A549 (cell line): ENCODE measurements around the gene LRRC45. TPM values are rescaled to one million over a fixed set of nuclear protein-coding genes. Genes with fewer than 3 reads are reported as not detected.

Experiments used
- ATAC-seq, 2 experiments: fragments of 200-7000 bp in 1 of 2; fragments of >200 bp in 1 of 2; cut with Nextera tagmentation in 1 of 2; cut with Tn5 transposase in 1 of 2; 3 replicates each; pipeline versions ENCODE4 v1.8.0 to v1.9.1; 2018 to 2020; ENCODE audit warnings: mild to moderate bottlenecking in 1 of 2, moderate library complexity in 1 of 2
- CTCF ChIA-PET: fragments of 300-600 bp; sonication (Branson Sonifier 250); formaldehyde crosslinking; extraction: SDS; loops from one replicate; lab custom pipeline; 2021; ENCODE audit warnings: antibody characterized with exemption, inconsistent platforms; lab: Yijun Ruan, JAX
- POLR2A ChIA-PET: fragments of 350-600 bp; formaldehyde crosslinking; extraction: SDS; loops from one replicate; lab custom pipeline; 2021; ENCODE audit warnings: antibody characterized with exemption, inconsistent platforms; lab: Yijun Ruan, JAX
- DNase-seq, 2 experiments: peaks; one replicate each; pipeline versions ENCODE4 v3.0.0 to v3.0.0-alpha.2; 2011 to 2016; ENCODE audit warnings: low read depth in 1 of 2, low spot score in 1 of 2
- FAIRE-seq: peaks from 2 replicates; lab custom pipeline; 2011; peaks lifted over from hg19 to GRCh38; lab: Jason Lieb, UNC
- H3K27ac ChIP-seq, 2 experiments: fragments of >200 bp; sonication (Bioruptor Twin); formaldehyde crosslinking; 3 replicates each; pipeline ENCODE4 v1.5.1; 2016 to 2017
- H3K4me1 ChIP-seq: fragments of >200 bp; sonication (Bioruptor Twin); formaldehyde crosslinking; 3 replicates; pipeline ENCODE4 v1.6.1; 2016
- H3K4me2 ChIP-seq: fragments of >200 bp; sonication (Bioruptor Twin); formaldehyde crosslinking; 3 replicates; pipeline ENCODE4 v1.6.1; 2016
- H3K4me3 ChIP-seq: fragments of >200 bp; sonication (Bioruptor Twin); formaldehyde crosslinking; 3 replicates; pipeline ENCODE4 v1.5.1; 2016
- H3K9me3 ChIP-seq: fragments of >200 bp; sonication (Bioruptor Twin); formaldehyde crosslinking; 3 replicates; pipeline ENCODE4 v1.6.1; 2016
- CBX2 ChIP-seq: fragments of 200-600 bp; sonication (generic); IDR thresholded peaks from 2 replicates; pipeline ENCODE4 v1.6.1; 2016; ENCODE audit warnings: low read depth, mild to moderate bottlenecking, borderline replicate concordance
- CHD2 ChIP-seq: fragments of 150-350 bp; IDR thresholded peaks from 2 replicates; pipeline ENCODE4 v1.6.1; 2014; ENCODE audit warnings: low read length; ENCODE audit not compliant: partially characterized antibody
- EHMT2 ChIP-seq: fragments of 200-600 bp; sonication (generic); IDR thresholded peaks from 2 replicates; pipeline ENCODE4 v1.6.1; 2016; ENCODE audit warnings: antibody characterized with exemption, low read depth, mild to moderate bottlenecking, moderate library complexity
- EP300 ChIP-seq, 2 experiments: fragments of >200 bp; sonication (Bioruptor Twin); formaldehyde crosslinking; IDR thresholded peaks; 2 replicates in 1 of 2; 3 replicates in 1 of 2; pipeline ENCODE4 v1.6.1; 2016 to 2017
- ESRRA ChIP-seq: fragments of 150-350 bp; IDR thresholded peaks from 2 replicates; pipeline ENCODE4 v1.6.1; 2014; ENCODE audit warnings: mild to moderate bottlenecking, low read length, borderline replicate concordance
- FOSB ChIP-seq: fragments of 250-450 bp; sonication (Bioruptor Pico); IDR thresholded peaks from 2 replicates; pipeline ENCODE4 v1.5.0; 2020; ENCODE audit warnings: mild to moderate bottlenecking, moderate library complexity
- JUN ChIP-seq, 2 experiments: fragments of >200 bp; sonication (Bioruptor Twin); formaldehyde crosslinking; IDR thresholded peaks; 2 replicates in 1 of 2; 3 replicates in 1 of 2; pipeline ENCODE4 v1.6.1; 2016 to 2017
- JUNB ChIP-seq: fragments of >200 bp; sonication (Bioruptor Twin); formaldehyde crosslinking; IDR thresholded peaks from 2 replicates; pipeline ENCODE4 v1.6.1; 2016
- KDM5A ChIP-seq: fragments of 200-600 bp; sonication (generic); IDR thresholded peaks from 2 replicates; pipeline ENCODE4 v1.6.1; 2016; ENCODE audit warnings: antibody characterized with exemption, mild to moderate bottlenecking
- MAFK ChIP-seq: fragments of 450-650 bp; IDR thresholded peaks from 2 replicates; pipeline ENCODE4 v1.6.1; 2014; ENCODE audit not compliant: partially characterized antibody
- NPAS2 ChIP-seq: fragments of 250-450 bp; sonication (Bioruptor Pico); IDR thresholded peaks from 2 replicates; pipeline ENCODE4 v1.8.0; 2022; ENCODE audit warnings: mild to moderate bottlenecking, moderate library complexity, borderline replicate concordance
- PHF8 ChIP-seq: fragments of 200-600 bp; sonication (generic); IDR thresholded peaks from 2 replicates; pipeline ENCODE4 v1.6.1; 2016; ENCODE audit warnings: low read depth, mild to moderate bottlenecking, antibody characterized with exemption, moderate library complexity, borderline replicate concordance
- POLR2A ChIP-seq: IDR thresholded peaks from 2 replicates; pipeline ENCODE4 v1.6.1; 2012; ENCODE audit warnings: mild to moderate bottlenecking, low read length
- POLR2AphosphoS2 ChIP-seq: conservative IDR thresholded peaks from 2 replicates; pipeline ENCODE4 v1.6.1; 2012; ENCODE audit warnings: low read length, improper control_type of control experiment, inconsistent platforms
- SMC3 ChIP-seq: fragments of >200 bp; sonication (Bioruptor Twin); formaldehyde crosslinking; IDR thresholded peaks from 3 replicates; pipeline ENCODE4 v1.6.1; 2018; ENCODE audit warnings: inconsistent platforms
- ZC3H11A ChIP-seq: fragments of 450-650 bp; IDR thresholded peaks from 2 replicates; pipeline ENCODE4 v1.6.1; 2014; ENCODE audit warnings: antibody characterized with exemption, mild to moderate bottlenecking
- ZNF302 ChIP-seq: fragments of 250-450 bp; sonication (Bioruptor Pico); IDR thresholded peaks from 2 replicates; pipeline ENCODE4 v1.9.0; 2021; ENCODE audit warnings: inconsistent platforms, mild to moderate bottlenecking, moderate library complexity
- WGBS: methylation state at CpG from one replicate; pipeline ENCODE4 v1.1.6; 2017; ENCODE audit errors: missing lambda C conversion rate; 5-methylcytosine and 5-hydroxymethylcytosine counted together
- polyA plus RNA-seq, 4 experiments: library from polyadenylated mRNA; depleted of rRNA in 3 of 4; stranded (reverse); fragments of >200 nt; fragmentation: RNase III in 1 of 4; extraction: RNeasy Plus Mini Kit Qiagen cat#74134 plus additional on column Dnase treatment in 1 of 4; gene quantifications; 2 replicates in 3 of 4; 3 replicates in 1 of 4; pipeline ENCODE4 v1.2.3, GENCODE V29; 2011 to 2017
- TF ChIP-seq, protein P1 (sequence below): fragments of 200-600 bp; sonication (generic); IDR thresholded peaks from 2 replicates; pipeline ENCODE4 v1.6.1; 2016; ENCODE audit warnings: antibody characterized with exemption, mild to moderate bottlenecking, moderate library complexity
- TF ChIP-seq, protein P2 (sequence below): IDR thresholded peaks from 2 replicates; pipeline ENCODE4 v1.6.1; 2012
- TF ChIP-seq, protein P3 (sequence below): fragments of >200 bp; sonication (Bioruptor Twin); formaldehyde crosslinking; IDR thresholded peaks from 2 replicates; pipeline ENCODE4 v1.6.1; 2016
- TF ChIP-seq, protein P4 (sequence below): fragments of 250-450 bp; sonication (Bioruptor Pico); IDR thresholded peaks from 2 replicates; pipeline ENCODE4 v1.5.0; 2020; ENCODE audit warnings: low read depth, mild to moderate bottlenecking, moderate library complexity

Gene LRRC45
- polyA plus RNA-seq, 2 of the 4 experiments (the other 2 are of a cell fraction), result 6.4 to 24.5 TPM

DNA sequence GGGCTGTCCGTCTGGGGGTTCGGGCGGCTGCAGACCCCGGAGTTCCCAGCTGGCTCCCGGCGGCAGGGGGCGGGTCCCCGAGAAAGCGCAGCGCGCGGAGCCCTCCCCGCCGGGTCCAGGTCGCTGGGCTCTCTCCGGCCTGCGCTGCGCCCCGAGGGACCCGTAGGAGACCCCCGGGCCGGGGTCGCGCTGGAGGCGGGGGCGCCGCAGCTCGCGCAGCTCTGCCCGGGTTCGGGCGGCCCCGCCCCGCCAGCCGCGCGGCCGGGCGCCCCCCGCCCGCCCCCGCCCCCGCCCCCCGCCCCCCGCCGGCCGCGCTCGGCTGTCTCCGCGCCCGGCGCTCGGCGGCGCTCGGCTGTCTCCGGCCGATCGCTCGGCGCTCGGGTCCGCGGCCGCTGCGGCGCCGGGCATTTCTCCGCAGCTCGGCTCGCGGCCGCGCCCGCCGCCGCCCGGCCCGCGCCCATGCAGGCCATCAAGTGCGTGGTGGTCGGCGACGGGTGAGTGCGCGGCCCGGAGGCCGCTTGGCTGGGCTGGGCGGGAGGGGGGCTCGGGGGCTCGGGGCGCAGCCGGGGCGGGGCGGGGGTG, 8.3 kb downstream of the LRRC45 start, which contains the start of gene RAC3:
Gene RAC3 (plus strand): TSS at position 376 of the 582 bp plus-strand sequence. CDS start 84 bp downstream, at position 460.
- Histone ChIP-seq H3K4me1 (peaks cover 6% of the 10 kb centered on the region; the same call in 2 of the 3 replicates), H3K27ac (peak within 1 kb of the TSS; percentile 75 to 94), H3K4me2 (peak within 1 kb of the TSS; percentile 94), H3K4me3 (peak within 1 kb of the TSS; percentile 66), H3K9me3 (no peaks in the 10 kb centered on the region)
- TF ChIP-seq POLR2AphosphoS2, result no peak
- TF ChIP-seq ZNF302 (CRISPR knock-in tag), result no peak
- no peak for TF ChIP-seq KDM5A
- TF ChIP-seq ESRRA, result no peak
- no peak for TF ChIP-seq FOSB
- TF ChIP-seq, protein P1, sequence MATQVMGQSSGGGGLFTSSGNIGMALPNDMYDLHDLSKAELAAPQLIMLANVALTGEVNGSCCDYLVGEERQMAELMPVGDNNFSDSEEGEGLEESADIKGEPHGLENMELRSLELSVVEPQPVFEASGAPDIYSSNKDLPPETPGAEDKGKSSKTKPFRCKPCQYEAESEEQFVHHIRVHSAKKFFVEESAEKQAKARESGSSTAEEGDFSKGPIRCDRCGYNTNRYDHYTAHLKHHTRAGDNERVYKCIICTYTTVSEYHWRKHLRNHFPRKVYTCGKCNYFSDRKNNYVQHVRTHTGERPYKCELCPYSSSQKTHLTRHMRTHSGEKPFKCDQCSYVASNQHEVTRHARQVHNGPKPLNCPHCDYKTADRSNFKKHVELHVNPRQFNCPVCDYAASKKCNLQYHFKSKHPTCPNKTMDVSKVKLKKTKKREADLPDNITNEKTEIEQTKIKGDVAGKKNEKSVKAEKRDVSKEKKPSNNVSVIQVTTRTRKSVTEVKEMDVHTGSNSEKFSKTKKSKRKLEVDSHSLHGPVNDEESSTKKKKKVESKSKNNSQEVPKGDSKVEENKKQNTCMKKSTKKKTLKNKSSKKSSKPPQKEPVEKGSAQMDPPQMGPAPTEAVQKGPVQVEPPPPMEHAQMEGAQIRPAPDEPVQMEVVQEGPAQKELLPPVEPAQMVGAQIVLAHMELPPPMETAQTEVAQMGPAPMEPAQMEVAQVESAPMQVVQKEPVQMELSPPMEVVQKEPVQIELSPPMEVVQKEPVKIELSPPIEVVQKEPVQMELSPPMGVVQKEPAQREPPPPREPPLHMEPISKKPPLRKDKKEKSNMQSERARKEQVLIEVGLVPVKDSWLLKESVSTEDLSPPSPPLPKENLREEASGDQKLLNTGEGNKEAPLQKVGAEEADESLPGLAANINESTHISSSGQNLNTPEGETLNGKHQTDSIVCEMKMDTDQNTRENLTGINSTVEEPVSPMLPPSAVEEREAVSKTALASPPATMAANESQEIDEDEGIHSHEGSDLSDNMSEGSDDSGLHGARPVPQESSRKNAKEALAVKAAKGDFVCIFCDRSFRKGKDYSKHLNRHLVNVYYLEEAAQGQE, result no peak
- TF ChIP-seq EHMT2, result no peak
- no peak; a peak in 1 of 5 replicates for TF ChIP-seq JUN (IDR thresholded peaks at IDR 0.05)
- TF ChIP-seq, protein P2, sequence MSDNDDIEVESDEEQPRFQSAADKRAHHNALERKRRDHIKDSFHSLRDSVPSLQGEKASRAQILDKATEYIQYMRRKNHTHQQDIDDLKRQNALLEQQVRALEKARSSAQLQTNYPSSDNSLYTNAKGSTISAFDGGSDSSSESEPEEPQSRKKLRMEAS, result no peak
- TF ChIP-seq, protein P3, sequence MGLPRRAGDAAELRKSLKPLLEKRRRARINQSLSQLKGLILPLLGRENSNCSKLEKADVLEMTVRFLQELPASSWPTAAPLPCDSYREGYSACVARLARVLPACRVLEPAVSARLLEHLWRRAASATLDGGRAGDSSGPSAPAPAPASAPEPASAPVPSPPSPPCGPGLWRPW, result no peak
- TF ChIP-seq PHF8, result no peak
- TF ChIP-seq NPAS2 (CRISPR knock-in tag), result no peak
- TF ChIP-seq ZC3H11A, result no peak
- TF ChIP-seq SMC3, result no peak
- no peak for TF ChIP-seq EP300 (IDR thresholded peaks at IDR 0.05)
- no peak for TF ChIP-seq MAFK
- no peak for TF ChIP-seq CBX2
- no peak for TF ChIP-seq CHD2
- peak; percentile 32 to 46 for ATAC-seq
- no peak for DNase-seq
- POLR2A ChIA-PET, result interaction anchor here (0.5 to 3.4 kb wide), 3 partner anchors 67 to 261 kb away, joined by 4 to 33 read pairs (median 5); partner anchors contain the start of gene FASN
- 0% methylated on average over 18 of the region's 96 CpGs for WGBS
- FAIRE-seq, result no peak
- CTCF ChIA-PET, result interaction anchor here (0.8 to 33.2 kb wide), 23 partner anchors 8 to 301 kb away, joined by 3 to 794 read pairs (median 17); partner anchors contain the start of genes DCXR, DUS1L, GPS1 and NOTUM

DNA sequence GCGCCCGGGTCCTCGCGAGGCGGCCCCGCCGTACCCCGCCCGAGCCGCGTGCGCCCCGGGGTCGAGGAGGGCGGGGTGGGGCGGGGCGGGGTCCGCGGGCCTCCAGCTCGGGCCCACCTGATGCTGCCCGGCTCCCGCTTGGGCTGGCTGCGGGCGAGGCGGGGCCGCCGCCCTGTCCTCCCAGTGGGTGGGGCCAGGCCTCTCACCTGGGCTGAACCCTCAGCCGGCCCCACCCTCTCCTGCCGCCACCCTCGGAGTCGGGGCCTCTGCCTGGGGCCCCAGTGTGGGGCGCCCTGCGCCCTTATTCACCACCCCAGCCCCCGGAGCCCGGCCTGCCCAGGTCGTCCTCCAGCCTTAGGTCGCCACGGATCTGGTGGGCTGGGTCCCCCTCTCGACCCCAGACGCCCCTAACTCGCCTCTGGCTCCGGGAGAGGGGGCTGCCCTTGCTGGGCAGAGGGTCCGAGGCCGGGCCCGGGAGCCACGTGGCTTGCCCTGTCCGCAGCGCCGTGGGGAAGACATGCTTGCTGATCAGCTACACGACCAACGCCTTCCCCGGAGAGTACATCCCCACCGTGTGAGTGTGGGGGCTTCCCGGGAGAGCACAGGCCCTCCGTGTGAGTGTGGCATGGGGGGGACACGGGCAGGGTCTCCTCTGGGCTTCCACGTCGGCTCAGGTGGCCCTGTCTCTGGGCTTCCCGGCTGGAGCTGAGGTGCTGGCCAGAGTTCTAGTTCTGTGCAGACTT, 9.0 kb downstream of the LRRC45 start:
- Histone ChIP-seq H3K9me3 (no peaks in the 10 kb centered on the region), H3K4me1 (peaks cover 10% of the 10 kb centered on the region; the same call in 2 of the 3 replicates), H3K4me3 (peak overlapping the region; percentile 66), H3K4me2 (peak overlapping the region; percentile 94), H3K27ac (peak overlapping the region; percentile 75 to 94)
- DNase-seq, result no peak
- no peak for TF ChIP-seq JUNB
- TF ChIP-seq POLR2A, result no peak
- TF ChIP-seq FOSB, result no peak
- TF ChIP-seq, protein P1, result no peak
- TF ChIP-seq, protein P4, sequence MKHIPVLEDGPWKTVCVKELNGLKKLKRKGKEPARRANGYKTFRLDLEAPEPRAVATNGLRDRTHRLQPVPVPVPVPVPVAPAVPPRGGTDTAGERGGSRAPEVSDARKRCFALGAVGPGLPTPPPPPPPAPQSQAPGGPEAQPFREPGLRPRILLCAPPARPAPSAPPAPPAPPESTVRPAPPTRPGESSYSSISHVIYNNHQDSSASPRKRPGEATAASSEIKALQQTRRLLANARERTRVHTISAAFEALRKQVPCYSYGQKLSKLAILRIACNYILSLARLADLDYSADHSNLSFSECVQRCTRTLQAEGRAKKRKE, result no peak
- no peak for FAIRE-seq
- WGBS, result 48% methylated on average over 17 of the region's 59 CpGs
- ChIA-PET CTCF (interaction anchor here (0.9 to 33.2 kb wide), 7 partner anchors 11 to 124 kb away, joined by 3 to 794 read pairs (median 32); partner anchors contain the start of genes CENPX, DUS1L, GPS1 and LRRC45), POLR2A (interaction anchor here (0.5 to 3.4 kb wide), 3 partner anchors 9 to 261 kb away, joined by 3 to 33 read pairs (median 4); partner anchors contain the start of genes CENPX, FASN and LRRC45)
- ATAC-seq, result peak; percentile 11 to 14; a peak in 4 of 6 replicates
